Retinal pigment epithelial cell (primary cell): Measurements from ENCODE around the gene DIRAS2.

Experiments
- DNase-seq: peaks from one replicate; pipeline ENCODE4 v3.0.0-alpha.2; 2010; ENCODE audit warnings: low read depth
- H3K4me3 ChIP-seq: 2 replicates; pipeline ENCODE4 v1.5.1; 2011; ENCODE audit warnings: mild to moderate bottlenecking, low read length, control low read depth, moderate library complexity
- CTCF ChIP-seq: conservative IDR thresholded peaks from 2 replicates; pipeline ENCODE4 v1.5.1; 2011; ENCODE audit warnings: low read depth, low read length, control low read depth, inconsistent platforms

The DIRAS2 gene

GRCh38 chr9:90642570-90643539 is at the start of gene DIRAS2:
Gene DIRAS2, minus strand, starts transcription at chr9:90642824. Its CDS starts 28,997 bp downstream, at chr9:90613827.
- peak; percentile 61 for TF ChIP-seq CTCF
- peak; percentile 16 for DNase-seq
- peak within 1 kb of the TSS; percentile 51 for H3K4me3 ChIP-seq

- no peak overlapping the region for H3K4me3 ChIP-seq
These were observed 42.1 kb upstream of the DIRAS2 start for GRCh38 chr9:90684736-90685135.

GRCh38 chr9:90684106-90684505 is 41.5 kb upstream of the DIRAS2 start:
- H3K4me3 ChIP-seq, result no peak overlapping the region
- TF ChIP-seq CTCF, result no peak
- no peak for DNase-seq

More at GRCh38 chr9:90684736-90685135, 42.1 kb upstream of the DIRAS2 start:
- TF ChIP-seq CTCF, result no peak
- no peak for DNase-seq

GRCh38 chr9:90680534-90680933 is 37.9 kb upstream of the DIRAS2 start:
- no peak for DNase-seq
- no peak overlapping the region for H3K4me3 ChIP-seq
- TF ChIP-seq CTCF, result no peak

GRCh38 chr9:90665072-90665471 is 22.4 kb upstream of the DIRAS2 start:
- no peak for DNase-seq
- TF ChIP-seq CTCF, result no peak
- no peak overlapping the region for H3K4me3 ChIP-seq

DNA sequence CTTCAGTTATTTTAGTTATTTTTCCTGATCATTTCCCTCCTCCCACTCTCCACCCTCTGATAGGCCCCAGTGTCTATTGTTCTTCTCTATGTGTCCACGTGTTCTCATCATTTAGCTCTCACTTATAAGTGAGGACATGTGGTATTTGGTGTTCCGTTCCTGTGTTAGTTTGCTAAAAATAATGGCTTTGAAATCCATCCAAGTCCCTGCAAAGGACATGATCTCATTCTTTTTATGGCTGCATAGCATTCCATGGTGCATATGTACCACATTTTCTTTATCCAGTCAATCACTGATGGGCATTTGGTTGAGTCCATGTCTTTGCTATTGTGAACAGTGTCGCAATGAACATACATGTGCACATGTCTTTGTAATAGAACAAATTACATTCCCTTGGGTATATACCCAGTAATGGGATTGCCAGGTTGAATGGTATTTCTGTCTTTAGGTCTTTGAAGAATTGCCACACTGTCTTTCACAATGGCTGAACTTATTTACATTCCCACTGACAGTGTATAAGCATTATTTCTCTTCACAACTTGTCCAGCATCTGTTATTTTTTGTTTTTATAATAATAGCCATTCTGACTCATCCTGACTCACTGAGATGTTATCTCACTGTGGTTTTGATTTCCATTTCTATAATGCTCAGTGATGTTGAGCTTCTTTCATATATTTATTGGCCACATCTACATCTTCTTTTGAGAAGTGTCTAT is 17.2 kb upstream of the DIRAS2 start:
- H3K4me3 ChIP-seq, result no peak overlapping the region
- DNase-seq, result no peak
- TF ChIP-seq CTCF, result no peak
